KMS-11 (cell line): ENCODE measurements around the gene TIAL1.

ENCODE experiments used
- H2AFZ ChIP-seq: fragments of 200-600 bp; sonication (generic); 2 replicates; pipeline ENCODE4 v1.6.1; 2016; ENCODE audit warnings: antibody characterized with exemption, mixed run types, low read depth
- H3K27ac ChIP-seq: fragments of 200-600 bp; sonication (generic); 2 replicates; pipeline ENCODE4 v1.6.1; 2016; ENCODE audit warnings: mild to moderate bottlenecking, mixed run types
- H3K27me3 ChIP-seq: fragments of 200-600 bp; sonication (generic); 2 replicates; pipeline ENCODE4 v1.6.1; 2017; ENCODE audit warnings: mild to moderate bottlenecking, low read depth, mixed run types, moderate library complexity; ENCODE audit not compliant: insufficient read depth
- H3K36me3 ChIP-seq: fragments of 200-600 bp; sonication (generic); 2 replicates; pipeline ENCODE4 v1.6.1; 2017; ENCODE audit warnings: mild to moderate bottlenecking, mixed run types; ENCODE audit not compliant: insufficient read depth
- H3K4me1 ChIP-seq: fragments of 200-600 bp; sonication (generic); 2 replicates; pipeline ENCODE4 v1.6.1; 2016; ENCODE audit warnings: mild to moderate bottlenecking, low read depth, mixed run types; ENCODE audit not compliant: poor library complexity, severe bottlenecking
- H3K4me2 ChIP-seq: fragments of 200-600 bp; sonication (generic); 2 replicates; pipeline ENCODE4 v1.7.0; 2016; ENCODE audit warnings: mild to moderate bottlenecking, mixed run types
- H3K4me3 ChIP-seq: fragments of 200-600 bp; sonication (generic); IDR thresholded peaks from 2 replicates; pipeline ENCODE4 v1.6.1; 2017; ENCODE audit warnings: low read depth, low read length, mixed read lengths; ENCODE audit not compliant: insufficient read depth
- H3K79me2 ChIP-seq: fragments of 200-600 bp; sonication (generic); 2 replicates; pipeline ENCODE4 v1.6.1; 2016; ENCODE audit warnings: low read depth, mixed run types; ENCODE audit not compliant: insufficient read depth
- H3K9ac ChIP-seq: fragments of 200-600 bp; sonication (generic); 2 replicates; pipeline ENCODE4 v1.6.1; 2016; ENCODE audit warnings: mild to moderate bottlenecking, mixed run types
- H4K20me1 ChIP-seq: fragments of 200-600 bp; sonication (generic); 2 replicates; pipeline ENCODE4 v1.6.1; 2016; ENCODE audit warnings: mild to moderate bottlenecking, mixed run types; ENCODE audit not compliant: insufficient read depth
- CTCF ChIP-seq: fragments of 200-600 bp; sonication (generic); conservative IDR thresholded peaks from 2 replicates; pipeline ENCODE4 v1.6.1; 2017; ENCODE audit warnings: low read depth, mild to moderate bottlenecking, antibody characterized with exemption, low read length, moderate library complexity, mixed read lengths

TIAL1 gene

GRCh38 chr10:119545310-119545709, 51.5 kb downstream of the TIAL1 start:
- Histone ChIP-seq H3K4me2 (no peak overlapping the region), H3K4me1 (peaks cover 25% of the 10 kb centered on the region)

GRCh38 chr10:119543814-119544642, 52.7 kb downstream of the TIAL1 start:
- no peaks in the 10 kb centered on the region for H3K79me2 ChIP-seq
- H3K36me3 ChIP-seq, result no peaks in the 10 kb centered on the region
- H3K27ac ChIP-seq, result peak overlapping the region; percentile 84; the same call in 1 of the 2 replicates
- H3K4me2 ChIP-seq, result peak overlapping the region; percentile 86
- peaks cover 25% of the 10 kb centered on the region for H3K4me1 ChIP-seq
- H4K20me1 ChIP-seq, result no peaks in the 10 kb centered on the region
- H3K9ac ChIP-seq, result peak overlapping the region; percentile 94; the same call in 1 of the 2 replicates
- H3K4me3 ChIP-seq, result no peak overlapping the region
- no peaks in the 10 kb centered on the region for H3K27me3 ChIP-seq
- TF ChIP-seq CTCF, result no peak
- H2AFZ ChIP-seq, result peak overlapping the region; percentile 85

More at GRCh38 chr10:119545310-119545709, 51.5 kb downstream of the TIAL1 start:
- Histone ChIP-seq H2AFZ (no peak overlapping the region), H3K4me3 (no peak overlapping the region), H3K79me2 (no peaks in the 10 kb centered on the region), H3K9ac (no peak overlapping the region), H3K27me3 (no peaks in the 10 kb centered on the region), H3K36me3 (no peaks in the 10 kb centered on the region), H4K20me1 (no peaks in the 10 kb centered on the region), H3K27ac (no peak overlapping the region)
- TF ChIP-seq CTCF, result no peak

GRCh38 chr10:119542988-119543813, 53.6 kb downstream of the TIAL1 start:
- H3K27ac ChIP-seq, result peak overlapping the region; percentile 84
- peaks cover 25% of the 10 kb centered on the region for H3K4me1 ChIP-seq
- no peaks in the 10 kb centered on the region for H3K79me2 ChIP-seq
- no peaks in the 10 kb centered on the region for H3K36me3 ChIP-seq
- H3K27me3 ChIP-seq, result no peaks in the 10 kb centered on the region
- TF ChIP-seq CTCF, result peak; percentile 50
- no peaks in the 10 kb centered on the region for H4K20me1 ChIP-seq
- H3K9ac ChIP-seq, result peak overlapping the region; percentile 94
- H3K4me2 ChIP-seq, result peak overlapping the region; percentile 86
- no peak overlapping the region for H3K4me3 ChIP-seq
- H2AFZ ChIP-seq, result peak overlapping the region; percentile 85

GRCh38 chr10:119542357-119542987, 54.3 kb downstream of the TIAL1 start, which contains the start of gene RGS10:
TSS of gene RGS10 (minus strand) at chr10:119542719. CDS start at chr10:119542638, 81 bp downstream.
- peak within 1 kb of the TSS; percentile 94 for H3K9ac ChIP-seq
- H3K27me3 ChIP-seq, result no peaks in the 10 kb centered on the region
- peaks cover 25% of the 10 kb centered on the region for H3K4me1 ChIP-seq
- TF ChIP-seq CTCF, result no peak
- H3K4me2 ChIP-seq, result peak within 1 kb of the TSS; percentile 86
- H3K4me3 ChIP-seq, result no peak within 1 kb of the TSS
- H3K79me2 ChIP-seq, result no peaks in the 10 kb centered on the region
- no peaks in the 10 kb centered on the region for H3K36me3 ChIP-seq
- H2AFZ ChIP-seq, result peak within 1 kb of the TSS; percentile 85
- no peaks in the 10 kb centered on the region for H4K20me1 ChIP-seq
- peak within 1 kb of the TSS; percentile 84 for H3K27ac ChIP-seq
